ENCODE data around the gene MORC4.

Gene MORC4

DNA sequence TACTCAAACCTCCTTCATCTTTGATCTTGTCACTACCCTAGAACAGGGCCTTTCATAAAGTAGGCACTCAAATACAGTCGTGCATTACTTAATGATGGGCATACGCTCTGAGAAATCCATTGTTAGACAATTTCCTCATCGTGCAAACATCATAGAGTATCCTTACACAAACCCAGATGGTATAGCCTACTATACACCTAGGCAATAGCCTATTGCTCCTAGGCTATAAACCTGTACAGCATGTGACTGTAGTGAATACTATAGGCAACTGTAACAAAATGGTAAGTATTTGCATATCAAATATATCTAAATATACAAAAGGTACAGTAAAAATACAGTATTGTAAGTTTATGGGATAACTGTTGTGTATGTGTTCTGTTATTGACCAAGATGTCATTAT is 47.9 kb downstream of the MORC4 start:
- DNase-seq, result no peak

DNA sequence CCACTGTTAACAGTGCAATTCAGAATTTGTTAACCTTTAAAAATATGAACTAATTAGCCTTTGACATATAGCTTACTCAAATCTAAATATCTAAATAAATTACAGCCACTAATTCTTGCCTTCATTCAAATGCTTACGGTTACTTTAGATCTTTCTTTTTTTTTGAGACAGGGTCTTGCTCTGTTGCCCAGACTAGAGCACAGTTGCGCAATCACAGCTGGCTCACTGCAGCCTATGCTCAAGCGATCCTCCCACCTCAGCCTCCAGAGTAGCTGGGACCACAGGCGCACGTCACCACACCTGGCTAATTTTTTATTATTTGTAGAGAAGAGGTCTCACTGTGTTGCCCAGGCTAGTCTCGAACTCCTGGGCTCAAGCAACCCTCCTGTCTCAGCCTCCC is 48.8 kb downstream of the MORC4 start:
- no peak for DNase-seq

DNA sequence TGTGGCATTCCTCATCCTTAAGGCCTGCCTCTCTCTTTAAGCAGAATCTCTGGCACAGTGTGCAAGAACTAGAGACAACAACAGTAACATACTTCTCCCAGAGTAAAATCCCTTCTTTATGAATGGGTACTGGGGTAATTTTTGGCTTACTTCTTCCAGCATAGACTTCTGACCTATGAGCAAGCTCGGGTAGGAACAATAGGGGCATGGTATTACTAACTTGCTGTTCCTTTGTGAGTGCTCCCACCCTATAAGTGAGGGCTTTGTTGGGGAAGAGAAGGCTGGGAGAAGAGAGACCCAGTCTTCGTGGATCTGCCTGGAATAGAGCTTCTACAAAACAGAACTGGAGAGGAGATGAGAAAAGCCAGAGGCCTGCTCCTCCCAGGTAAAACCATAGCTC is 49.6 kb downstream of the MORC4 start:
- no peak for DNase-seq

DNA sequence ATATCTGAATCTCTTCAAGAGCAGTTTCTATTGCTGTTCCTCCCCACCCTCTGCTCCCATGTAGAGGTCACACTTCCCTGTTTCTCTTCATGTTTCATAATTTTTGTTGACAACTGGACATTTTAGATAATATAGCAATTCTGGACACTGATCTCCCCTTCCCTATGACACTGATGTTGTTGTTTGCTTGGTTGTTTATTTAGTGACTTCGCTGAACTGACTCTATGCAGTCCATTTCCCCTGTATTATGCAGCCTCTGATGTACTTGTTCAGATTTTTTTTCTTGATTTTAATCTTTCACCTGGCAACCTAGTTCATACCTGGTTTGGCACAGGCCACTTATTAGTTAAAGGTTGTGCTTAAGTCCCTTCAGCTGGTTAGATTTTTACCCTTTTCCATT is 50.6 kb downstream of the MORC4 start:
- no peak for DNase-seq

- no peak for DNase-seq
Observed at GRCh38 chrX:106948641-106949040, 51.4 kb downstream of the MORC4 start.

DNA sequence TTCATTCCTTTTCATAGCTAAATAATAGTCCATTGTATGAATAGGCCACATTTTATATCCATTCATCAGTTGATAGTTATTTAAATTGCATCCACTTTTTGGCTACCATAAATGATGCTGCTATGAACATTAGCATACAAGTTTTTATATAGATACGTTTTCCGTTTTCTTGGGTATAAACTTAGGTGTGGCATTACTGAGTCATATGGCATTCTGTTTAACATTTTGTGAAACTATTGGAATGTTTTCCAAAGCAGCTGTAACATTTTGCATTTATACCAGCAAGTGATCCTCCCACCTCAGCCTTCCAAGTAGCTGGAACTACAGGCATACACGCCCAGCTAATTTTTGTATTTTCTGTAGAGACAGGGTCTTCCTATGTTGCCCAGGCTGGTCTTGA is 53.5 kb downstream of the MORC4 start:
- no peak for DNase-seq

DNA sequence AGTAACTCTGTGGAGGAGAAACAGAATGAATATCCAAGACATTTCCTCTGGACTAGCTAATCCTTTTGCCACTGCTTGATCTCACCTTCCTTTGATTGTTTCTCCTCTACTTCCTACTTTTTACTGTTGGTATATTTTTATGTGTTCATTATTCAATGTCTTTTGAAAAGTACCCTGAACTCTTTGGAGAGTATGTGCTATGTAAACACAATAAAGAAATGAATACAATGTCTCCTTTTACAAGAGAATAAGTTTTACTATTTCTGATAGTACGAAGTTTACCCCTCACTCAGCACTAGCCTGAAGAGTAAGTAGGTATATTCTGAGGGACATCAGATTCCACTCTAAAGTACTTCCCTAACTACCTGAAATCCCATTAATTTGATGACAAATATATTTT is 59.9 kb downstream of the MORC4 start:
- DNase-seq, result no peak

GRCh38 chrX:106939566-106939965 is 60.4 kb downstream of the MORC4 start:
- no peak for DNase-seq

GRCh38 chrX:106936246-106936645 is 63.8 kb downstream of the MORC4 start:
- no peak for DNase-seq

DNA sequence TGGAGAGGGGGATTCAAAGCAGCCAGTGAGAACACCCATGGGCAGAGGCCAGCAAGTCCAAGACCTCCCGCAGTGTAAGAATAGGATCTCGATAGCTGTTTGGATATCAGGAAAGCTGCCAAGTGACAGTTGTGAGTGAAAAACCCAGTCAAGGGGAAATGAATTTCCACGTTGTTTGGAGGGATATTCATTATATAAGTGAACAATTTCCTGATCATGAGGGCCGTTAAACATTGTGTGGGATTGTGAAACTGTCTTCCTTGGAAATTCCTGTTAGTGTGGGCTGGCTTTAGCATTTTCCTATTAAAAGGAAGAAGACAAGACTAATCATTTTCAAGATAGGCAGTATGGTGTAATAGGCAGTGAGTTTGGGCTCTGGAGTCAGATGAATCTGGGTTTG is 64.8 kb downstream of the MORC4 start:
- DNase-seq, result no peak

DNA sequence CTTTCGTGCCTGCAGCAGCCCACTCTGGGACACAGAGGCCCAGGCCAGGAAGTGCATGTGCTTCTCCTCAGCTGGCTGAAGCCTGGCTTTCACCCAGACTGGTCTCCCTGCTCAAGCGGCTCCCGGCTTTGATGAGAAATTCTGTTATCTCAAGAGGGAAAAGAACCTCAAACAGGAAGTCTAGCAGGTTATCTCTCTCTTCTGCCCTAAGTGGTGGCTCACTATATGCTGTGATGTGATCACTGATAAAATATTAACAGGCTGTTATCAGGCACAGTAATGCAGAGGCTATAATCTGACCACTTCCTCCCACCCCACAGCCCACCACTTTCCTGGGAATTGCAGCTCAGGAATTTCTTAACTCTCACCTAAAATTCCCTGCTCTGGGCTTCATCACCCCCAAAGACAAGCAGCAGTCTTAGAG is 66.5 kb downstream of the MORC4 start:
- DNase-seq, result no peak

- no peak for DNase-seq
Observed at GRCh38 chrX:106932960-106933537, 67.0 kb downstream of the MORC4 start.

DNA sequence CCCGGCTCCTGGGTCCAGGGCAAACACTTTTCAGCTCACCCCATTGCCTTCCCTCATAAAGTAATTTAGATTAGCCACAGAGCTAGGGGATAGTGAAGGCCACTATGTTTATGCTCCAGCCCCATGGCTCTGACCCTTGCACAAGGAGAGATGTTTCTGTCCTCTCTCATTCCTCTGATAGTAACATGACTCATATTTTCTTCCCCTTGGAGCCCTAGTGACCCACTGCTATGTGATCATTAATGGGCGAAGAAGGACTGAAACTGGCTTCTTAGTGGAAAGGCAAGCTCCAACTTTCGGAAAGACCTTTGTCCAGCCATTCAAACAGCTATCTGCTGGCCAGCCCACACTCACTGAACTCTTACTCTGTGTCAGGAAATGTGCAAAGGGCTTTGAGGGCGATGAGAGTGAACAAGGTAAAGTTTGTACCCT is 67.5 kb downstream of the MORC4 start:
- no peak for DNase-seq

GRCh38 chrX:106931831-106932491 is 68.1 kb downstream of the MORC4 start:
- DNase-seq, result no peak

DNA sequence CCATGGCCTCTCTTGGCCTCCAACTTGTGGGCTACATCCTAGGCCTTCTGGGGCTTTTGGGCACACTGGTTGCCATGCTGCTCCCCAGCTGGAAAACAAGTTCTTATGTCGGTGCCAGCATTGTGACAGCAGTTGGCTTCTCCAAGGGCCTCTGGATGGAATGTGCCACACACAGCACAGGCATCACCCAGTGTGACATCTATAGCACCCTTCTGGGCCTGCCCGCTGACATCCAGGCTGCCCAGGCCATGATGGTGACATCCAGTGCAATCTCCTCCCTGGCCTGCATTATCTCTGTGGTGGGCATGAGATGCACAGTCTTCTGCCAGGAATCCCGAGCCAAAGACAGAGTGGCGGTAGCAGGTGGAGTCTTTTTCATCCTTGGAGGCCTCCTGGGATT is 71.8 kb downstream of the MORC4 start:
- DNase-seq, result no peak

- no peak for DNase-seq
Observed at GRCh38 chrX:106927700-106928099, 72.3 kb downstream of the MORC4 start.

DNA sequence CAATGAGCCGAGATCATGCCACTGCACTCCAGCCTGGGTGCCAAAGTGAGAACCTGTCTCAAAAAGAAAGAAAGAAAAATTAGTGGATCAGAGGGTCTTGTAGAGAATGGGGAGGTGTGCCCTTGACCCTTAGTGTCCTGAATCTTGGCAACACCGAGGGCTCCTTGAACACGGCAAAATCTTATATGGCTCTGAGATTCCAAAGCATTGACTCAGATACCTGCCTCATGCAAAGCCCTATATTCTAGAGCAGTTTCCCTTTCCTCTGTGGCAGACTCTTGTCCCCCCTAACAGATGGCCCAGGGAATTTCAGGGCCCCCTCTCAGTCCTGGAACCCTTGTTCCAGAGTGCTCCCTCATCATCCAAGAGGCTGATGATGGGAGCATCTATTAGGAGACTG is 73.0 kb downstream of the MORC4 start:
- DNase-seq, result no peak

DNA sequence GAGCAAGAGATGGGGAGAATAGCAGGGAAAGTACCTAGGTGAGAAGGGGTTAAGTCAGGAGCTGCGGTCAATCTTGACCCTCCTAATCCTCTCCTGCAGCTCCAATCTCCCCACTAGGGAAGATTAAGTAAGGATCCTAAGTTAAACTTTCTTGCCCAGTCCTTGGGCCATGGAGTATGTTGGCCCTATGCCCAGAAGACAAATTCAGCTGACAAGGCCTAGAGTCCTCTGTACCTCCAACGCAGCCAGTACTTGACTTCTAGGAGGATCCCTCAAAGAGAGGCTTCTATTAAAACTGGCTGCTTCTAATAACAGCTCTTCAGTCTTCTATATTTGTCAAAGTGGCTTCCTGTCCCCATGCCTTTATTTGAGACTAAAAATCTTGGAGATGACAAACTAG is 78.4 kb downstream of the MORC4 start:
- DNase-seq, result no peak

- DNase-seq, result no peak
Observed at GRCh38 chrX:106919932-106920452, 80.0 kb downstream of the MORC4 start, which contains the start of gene CLDN2. CLDN2 (plus strand) TSS chrX:106920402; CDS start chrX:106928229, 7,827 bp downstream.

DNA sequence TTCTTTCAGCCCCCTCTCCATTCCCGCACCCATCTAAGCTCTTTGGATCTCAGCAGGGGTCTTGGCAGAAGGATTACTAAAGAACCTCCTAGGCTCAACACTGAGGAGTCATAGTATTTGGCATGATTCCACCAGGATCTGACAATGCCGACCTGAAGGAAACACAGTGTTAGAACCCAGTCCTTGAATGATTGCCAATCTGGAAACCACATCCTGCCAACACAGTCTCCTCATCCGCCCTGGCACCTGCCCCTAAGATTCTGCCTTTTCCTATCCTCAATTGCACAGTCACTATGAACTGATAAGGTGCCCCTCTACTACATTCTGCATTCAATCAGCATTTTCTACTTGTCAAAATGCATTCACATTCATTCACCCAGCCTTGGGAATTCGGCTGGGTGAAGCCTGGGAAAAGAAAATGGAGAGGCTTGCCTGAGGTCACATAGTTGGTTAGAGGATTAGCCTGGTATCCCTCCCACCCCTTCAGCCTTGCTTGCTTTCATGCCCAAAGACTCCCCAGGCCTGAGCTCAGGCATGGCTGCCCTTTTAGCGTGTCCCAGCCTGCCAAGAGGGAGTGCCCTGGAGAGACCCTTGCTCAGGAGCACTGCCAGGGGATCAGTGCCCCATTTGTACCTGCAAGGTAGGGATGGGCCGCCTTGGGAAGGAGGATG is 82.0 kb downstream of the MORC4 start:
- no peak for DNase-seq

DNA sequence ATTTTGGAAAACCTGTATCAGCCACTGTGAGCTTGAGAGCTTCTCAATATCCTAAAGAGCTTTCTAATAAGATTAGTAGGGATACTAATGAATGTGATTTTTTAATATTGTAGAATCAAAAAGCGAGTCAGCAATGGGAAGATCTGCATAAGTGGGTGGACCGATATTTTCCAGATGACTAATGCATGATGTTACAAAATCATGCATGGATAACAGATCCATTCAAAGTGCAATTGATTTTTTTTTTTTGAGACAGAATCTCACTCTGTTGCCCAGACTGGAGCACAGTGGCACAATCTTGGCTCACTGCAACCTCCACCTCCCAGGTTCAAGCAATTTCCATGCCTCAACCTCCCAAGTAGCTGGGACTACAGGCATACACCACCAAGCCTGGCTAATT is 87.1 kb downstream of the MORC4 start:
- no peak for DNase-seq

- no peak for DNase-seq
Observed at GRCh38 chrX:106906361-106906760, 93.7 kb downstream of the MORC4 start.

- DNase-seq, result no peak
Observed at GRCh38 chrX:106905064-106905708, 94.8 kb downstream of the MORC4 start.

Measured in SHP77 treated with DMSO at 0.1 percent for 48 hours (cell line).